HepG2 (cell line): ENCODE results near the gene MTF2. TPM values are rescaled to one million over a fixed set of nuclear protein-coding genes. Genes with fewer than 3 reads are reported as not detected.

Experiments
- ERF ChIP-seq: IDR thresholded peaks from 2 replicates; pipeline ENCODE4 v1.6.1; 2018; ENCODE audit warnings: missing biosample characterization, missing genetic modification reagents
- HNRNPUL1 ChIP-seq: fragments of 200-400 bp; formaldehyde crosslinking; IDR thresholded peaks from 2 replicates; pipeline ENCODE4 v1.6.1; 2017; ENCODE audit warnings: low read depth, mild to moderate bottlenecking, low read length, moderate library complexity
- HOXD1 ChIP-seq: sonication (generic); formaldehyde crosslinking; IDR thresholded peaks from 2 replicates; pipeline ENCODE4 v1.5.0; 2020; ENCODE audit warnings: missing genetic modification reagents
- ISL2 ChIP-seq: sonication (generic); formaldehyde crosslinking; IDR thresholded peaks from 2 replicates; pipeline ENCODE4 v1.5.0; 2020; ENCODE audit warnings: missing genetic modification reagents
- KAT7 ChIP-seq: IDR thresholded peaks from 2 replicates; pipeline ENCODE4 v1.6.1; 2018; ENCODE audit warnings: borderline replicate concordance, missing compliant biosample characterization
- KDM3A ChIP-seq: IDR thresholded peaks from 2 replicates; pipeline ENCODE4 v1.6.1; 2018; ENCODE audit warnings: low read depth, missing compliant biosample characterization
- KDM5B ChIP-seq: sonication (generic); formaldehyde crosslinking; IDR thresholded peaks from 2 replicates; pipeline ENCODE4 v1.4.0; 2020; ENCODE audit warnings: missing genetic modification reagents, mild to moderate bottlenecking, borderline replicate concordance
- KLF13 ChIP-seq: sonication (generic); formaldehyde crosslinking; IDR thresholded peaks from 2 replicates; pipeline ENCODE4 v1.4.0; 2020; ENCODE audit warnings: mild to moderate bottlenecking, missing genetic modification reagents
- MAZ ChIP-seq, 2 experiments: sonication (generic) in 1 of 2; formaldehyde crosslinking in 1 of 2; IDR thresholded peaks; 2 replicates each; pipeline versions ENCODE4 v1.5.0 to v1.6.1; 2012 to 2020; ENCODE audit warnings: low read depth in 2 of 2, mild to moderate bottlenecking in 2 of 2, borderline replicate concordance in 1 of 2, improper control_type of control experiment in 1 of 2, low read length in 1 of 2, missing genetic modification reagents in 1 of 2, moderate library complexity in 1 of 2
- MED1 ChIP-seq: sonication (generic); formaldehyde crosslinking; IDR thresholded peaks from 2 replicates; pipeline ENCODE4 v1.4.0; 2020; ENCODE audit warnings: missing genetic modification reagents
- MYNN ChIP-seq: sonication (generic); formaldehyde crosslinking; IDR thresholded peaks from 2 replicates; pipeline ENCODE4 v1.4.0; 2020; ENCODE audit warnings: mild to moderate bottlenecking, low read depth, missing genetic modification reagents
- NR2F1 ChIP-seq, 2 experiments: fragments of 450-650 bp in 1 of 2; formaldehyde crosslinking in 1 of 2; IDR thresholded peaks; 2 replicates each; pipeline versions ENCODE4 v1.5.0 to v1.6.1; 2016 to 2020; ENCODE audit warnings: mild to moderate bottlenecking in 1 of 2, missing compliant biosample characterization in 1 of 2, missing genetic modification reagents in 1 of 2, moderate library complexity in 1 of 2
- POLR2AphosphoS2 ChIP-seq: IDR thresholded peaks from 2 replicates; pipeline ENCODE4 v1.6.1; 2011; ENCODE audit warnings: low read depth, low read length, improper control_type of control experiment
- SMAD1 ChIP-seq: sonication (generic); formaldehyde crosslinking; IDR thresholded peaks from 2 replicates; pipeline ENCODE4 v1.4.0; 2020; ENCODE audit warnings: missing genetic modification reagents, low read depth, mild to moderate bottlenecking, borderline replicate concordance
- THAP7 ChIP-seq: sonication (generic); formaldehyde crosslinking; IDR thresholded peaks from 2 replicates; pipeline ENCODE4 v1.8.1; 2023; ENCODE audit warnings: mild to moderate bottlenecking, missing genetic modification reagents
- U2AF2 ChIP-seq: fragments of 200-400 bp; formaldehyde crosslinking; IDR thresholded peaks from 2 replicates; pipeline ENCODE4 v1.6.1; 2017; ENCODE audit warnings: low read depth, mild to moderate bottlenecking, low read length
- ZMAT5 ChIP-seq: sonication (generic); formaldehyde crosslinking; IDR thresholded peaks from 2 replicates; pipeline ENCODE4 v1.5.0; 2020; ENCODE audit warnings: mild to moderate bottlenecking, low read depth, missing genetic modification reagents, borderline replicate concordance
- ZNF337 ChIP-seq: sonication (generic); formaldehyde crosslinking; IDR thresholded peaks from 2 replicates; pipeline ENCODE4 v1.5.1; 2020; ENCODE audit warnings: missing genetic modification reagents, low read depth, mild to moderate bottlenecking, borderline replicate concordance
- ZNF484 ChIP-seq: sonication (generic); formaldehyde crosslinking; IDR thresholded peaks from 2 replicates; pipeline ENCODE4 v1.5.1; 2020; ENCODE audit warnings: mild to moderate bottlenecking, low read depth, missing genetic modification reagents, borderline replicate concordance
- ZNF577 ChIP-seq: sonication (generic); formaldehyde crosslinking; IDR thresholded peaks from 2 replicates; pipeline ENCODE4 v1.4.0; 2020; ENCODE audit warnings: mild to moderate bottlenecking, low read depth, missing genetic modification reagents, borderline replicate concordance
- ZNF724P ChIP-seq: sonication (generic); formaldehyde crosslinking; IDR thresholded peaks from 2 replicates; pipeline ENCODE4 v1.8.0; 2022; ENCODE audit warnings: missing genetic modification reagents, borderline replicate concordance
- ZNF766 ChIP-seq: sonication (generic); formaldehyde crosslinking; IDR thresholded peaks from 2 replicates; pipeline ENCODE4 v1.5.0; 2020; ENCODE audit warnings: missing genetic modification reagents, borderline replicate concordance
- ZNF776 ChIP-seq: sonication (generic); formaldehyde crosslinking; IDR thresholded peaks from 2 replicates; pipeline ENCODE4 v1.4.0; 2020; ENCODE audit warnings: mild to moderate bottlenecking, missing genetic modification reagents
- ZNF800 ChIP-seq: sonication (generic); formaldehyde crosslinking; IDR thresholded peaks from 2 replicates; pipeline ENCODE4 v1.4.0; 2020; ENCODE audit warnings: missing genetic modification reagents
- ZSCAN21 ChIP-seq: sonication (generic); formaldehyde crosslinking; IDR thresholded peaks from 2 replicates; pipeline ENCODE4 v1.8.0; 2022; ENCODE audit warnings: mild to moderate bottlenecking, missing genetic modification reagents, moderate library complexity, borderline replicate concordance
- polyA plus RNA-seq, 8 experiments: library from polyadenylated mRNA; depleted of rRNA in 3 of 8; stranded (reverse) in 7 of 8; unstranded in 1 of 8; fragments of >200 nt; fragmentation: Illumina TruSeq in 4 of 8; extraction: Trizol in 4 of 8; gene quantifications; 2 replicates each; pipeline versions ENCODE4 v1.2.1 to v1.2.3, GENCODE V29; 2011 to 2016; ENCODE audit warnings: low read depth in 4 of 8, missing spikeins in 1 of 8, mixed read lengths in 1 of 8; ENCODE audit not compliant: insufficient read depth in 1 of 8
- total RNA-seq, 5 experiments: library from RNA; depleted of rRNA; stranded (reverse); fragments of >200 nt; fragmentation: Illumina TruSeq; extraction: Trizol; gene quantifications; 2 replicates each; pipeline ENCODE4 v1.2.3, GENCODE V29; 2016; ENCODE audit warnings: low read depth in 1 of 5

The MTF2 gene
- total and polyA plus RNA-seq, 2 of the 13 experiments (the other 11 are each of a cell fraction or from before 2014, with no cell fraction given) = 48.7 to 53.9 TPM

- TF ChIP-seq U2AF2 (no peak; the same call in 1 of the 2 replicates), KDM3A (CRISPR knock-in tag) (peak; percentile 61; the same call in 1 of the 2 replicates), POLR2AphosphoS2 (no peak), ZSCAN21 (CRISPR knock-in tag) (no peak; the same call in none of the 2 replicates), NR2F1 (CRISPR knock-in tag; IDR thresholded peaks at IDR 0.05) (no peak), ISL2 (peak; percentile 68), HNRNPUL1 (no peak), KLF13 (no peak), MAZ (IDR thresholded peaks at IDR 0.05; ENCODE audit: borderline replicate concordance, low read depth, low read length) (peak; percentile 91), MAZ (CRISPR knock-in tag; IDR thresholded peaks at IDR 0.05; ENCODE audit: low read depth) (peak; percentile 69), THAP7 (CRISPR knock-in tag) (peak; percentile 90; the same call in 1 of the 2 replicates), KAT7 (CRISPR knock-in tag) (peak; percentile 21), SMAD1 (0 out of 2 replicates have a peak, but pooled peaks have one; percentile 5), ZNF800 (peak; percentile 75), MED1 (CRISPR knock-in tag) (peak; percentile 54; the same call in 1 of the 2 replicates), ZNF337 (peak; percentile 63; the same call in 1 of the 2 replicates), ZNF484 (CRISPR knock-in tag) (peak; percentile 55; the same call in 1 of the 2 replicates), ZNF577 (CRISPR knock-in tag) (no peak), KDM5B (CRISPR knock-in tag) (peak; percentile 89), ZNF766 (CRISPR knock-in tag) (peak; percentile 34; the same call in 1 of the 2 replicates), ERF (peak; percentile 38; the same call in 1 of the 2 replicates), HOXD1 (CRISPR knock-in tag) (peak; percentile 62), ZNF776 (peak; percentile 76), ZNF724P (CRISPR knock-in tag) (peak; percentile 81), MYNN (CRISPR knock-in tag) (no peak), ZMAT5 (no peak)
These were observed 101.0 kb downstream of the MTF2 start, which contains the start of gene TMED5 (continued) for GRCh38 chr1:93179886-93180722.
